Activated T-helper 2 cell treated with anti-CD3 and anti-CD28 coated beads, Interferon-gamma antibody, Interleukin-2, Interleukin-4, amounts not matched to agents 10 μg/mL and 5 μg/mL and 100 μg/mL, durations not matched to agents 14 hours and 24 hours and 36 hours (primary cell): Measurements from ENCODE around the gene BACE1. TPM values are rescaled to one million over a fixed set of nuclear protein-coding genes. Genes with fewer than 3 reads are reported as not detected.

ENCODE experiments used
- DNase-seq: peaks from one replicate; pipeline ENCODE4 v3.0.0; 2021; ENCODE audit warnings: low spot score
- H3K27ac Mint-ChIP-seq: one replicate; pipeline ENCODE4 v1.8.0; 2021; ENCODE audit warnings: mixed read lengths
- H3K27me3 Mint-ChIP-seq: one replicate; pipeline ENCODE4 v1.8.0; 2021; ENCODE audit warnings: low read depth, mixed read lengths
- H3K36me3 Mint-ChIP-seq: one replicate; pipeline ENCODE4 v1.8.0; 2021; ENCODE audit warnings: low read depth, mixed read lengths
- H3K4me1 Mint-ChIP-seq: one replicate; pipeline ENCODE4 v1.8.0; 2021; ENCODE audit warnings: low read depth, mixed read lengths
- H3K4me3 Mint-ChIP-seq: one replicate; pipeline ENCODE4 v1.8.0; 2021; ENCODE audit warnings: low read depth, mild to moderate bottlenecking, moderate library complexity, mixed read lengths
- H3K9me3 Mint-ChIP-seq: one replicate; pipeline ENCODE4 v1.8.0; 2021; ENCODE audit warnings: mixed read lengths
- intact Hi-C: fragments of 100-400 bp; cut with micrococcal nuclease; formaldehyde crosslinking; loops from one replicate; pipeline ENCODE4 v1.15.1; 2023
- total RNA-seq: library from RNA; stranded (reverse); gene quantifications from 2 replicates; pipeline ENCODE4 v1.2.3, GENCODE V29; 2022

The BACE1 gene
- total RNA-seq, 1 donor from 2014 or later = 0.32 TPM

- H3K4me3 Mint-ChIP-seq = no peak overlapping the region
- no peak overlapping the region for H3K27ac Mint-ChIP-seq
- intact Hi-C loops = no loop called here
- no peaks in the 10 kb centered on the region for H3K9me3 Mint-ChIP-seq
- DNase-seq = no peak
- peaks cover 4% of the 10 kb centered on the region for H3K4me1 Mint-ChIP-seq
- no peaks in the 10 kb centered on the region for H3K36me3 Mint-ChIP-seq
- no peaks in the 10 kb centered on the region for H3K27me3 Mint-ChIP-seq
Observed at GRCh38 chr11:117300773-117301172, 15.3 kb downstream of the BACE1 start.

DNA sequence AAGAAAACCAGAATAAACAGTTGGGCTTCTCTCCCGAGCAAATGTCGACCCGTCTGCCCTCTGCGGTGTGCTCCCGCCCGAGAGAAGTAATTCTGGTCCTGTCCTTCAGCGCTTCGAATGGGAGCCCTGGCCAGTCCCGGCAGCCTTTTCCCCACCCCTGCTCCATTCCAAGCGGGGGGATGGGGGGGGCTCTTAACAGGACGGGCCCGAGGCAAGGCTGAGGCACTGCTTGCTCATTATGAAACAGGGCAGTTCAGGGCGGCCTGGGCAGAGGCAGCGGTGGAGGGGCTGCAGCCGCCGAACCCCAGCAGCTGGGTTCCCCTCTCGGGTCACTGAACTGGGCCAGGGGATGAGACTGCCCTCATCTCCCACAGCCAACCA is 15.8 kb downstream of the BACE1 start:
- intact Hi-C loops = no loop called here
- H3K27ac Mint-ChIP-seq = no peak overlapping the region
- H3K9me3 Mint-ChIP-seq = no peaks in the 10 kb centered on the region
- no peak overlapping the region for H3K4me3 Mint-ChIP-seq
- H3K4me1 Mint-ChIP-seq = peaks cover 4% of the 10 kb centered on the region
- DNase-seq = no peak
- no peaks in the 10 kb centered on the region for H3K27me3 Mint-ChIP-seq
- H3K36me3 Mint-ChIP-seq = no peaks in the 10 kb centered on the region

- no peak overlapping the region for H3K4me3 Mint-ChIP-seq
- H3K4me1 Mint-ChIP-seq = peaks cover 4% of the 10 kb centered on the region
- intact Hi-C loops = no loop called here
- no peak overlapping the region for H3K27ac Mint-ChIP-seq
- no peaks in the 10 kb centered on the region for H3K27me3 Mint-ChIP-seq
- H3K9me3 Mint-ChIP-seq = no peaks in the 10 kb centered on the region
- no peak for DNase-seq
- no peaks in the 10 kb centered on the region for H3K36me3 Mint-ChIP-seq
Observed at GRCh38 chr11:117299351-117300282, 16.4 kb downstream of the BACE1 start.

DNA sequence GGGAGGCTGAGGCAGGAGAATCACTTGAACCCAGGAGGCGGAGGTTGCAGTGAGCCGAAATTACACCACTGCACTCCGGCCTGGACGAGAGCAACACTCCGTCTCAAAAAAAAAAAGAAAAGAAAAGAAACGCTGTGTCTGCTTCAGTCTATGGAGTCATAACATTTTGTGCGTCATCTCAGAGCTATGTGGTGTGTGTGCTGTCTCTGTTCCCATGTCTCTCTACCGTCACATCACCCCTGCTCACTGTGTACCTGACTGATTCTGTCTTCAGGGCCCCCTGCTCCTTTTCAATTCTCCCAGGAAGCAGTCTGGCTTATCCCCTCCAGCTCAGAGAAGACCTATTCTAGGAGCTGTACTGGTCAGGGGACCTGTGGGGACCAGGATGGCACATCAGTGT is 17.9 kb downstream of the BACE1 start:
- Mint-ChIP-seq H3K9me3 (no peaks in the 10 kb centered on the region), H3K4me3 (no peak overlapping the region), H3K27ac (no peak overlapping the region), H3K4me1 (peaks cover 4% of the 10 kb centered on the region), H3K27me3 (no peaks in the 10 kb centered on the region), H3K36me3 (no peaks in the 10 kb centered on the region)
- intact Hi-C loops = no loop called here
- DNase-seq = no peak

GRCh38 chr11:117296881-117297280 is 19.2 kb downstream of the BACE1 start:
- no peak overlapping the region for H3K4me3 Mint-ChIP-seq
- H3K27ac Mint-ChIP-seq = no peak overlapping the region
- no peaks in the 10 kb centered on the region for H3K36me3 Mint-ChIP-seq
- peaks cover 4% of the 10 kb centered on the region for H3K4me1 Mint-ChIP-seq
- H3K9me3 Mint-ChIP-seq = no peaks in the 10 kb centered on the region
- no peaks in the 10 kb centered on the region for H3K27me3 Mint-ChIP-seq
- DNase-seq = no peak
- intact Hi-C loops = no loop called here

GRCh38 chr11:117295438-117296137 is 20.5 kb downstream of the BACE1 start:
- Mint-ChIP-seq H3K4me1 (no peaks in the 10 kb centered on the region), H3K9me3 (no peaks in the 10 kb centered on the region), H3K27ac (no peak overlapping the region), H3K36me3 (no peaks in the 10 kb centered on the region), H3K27me3 (no peaks in the 10 kb centered on the region), H3K4me3 (no peak overlapping the region)
- intact Hi-C loops = no loop called here
- no peak for DNase-seq

DNA sequence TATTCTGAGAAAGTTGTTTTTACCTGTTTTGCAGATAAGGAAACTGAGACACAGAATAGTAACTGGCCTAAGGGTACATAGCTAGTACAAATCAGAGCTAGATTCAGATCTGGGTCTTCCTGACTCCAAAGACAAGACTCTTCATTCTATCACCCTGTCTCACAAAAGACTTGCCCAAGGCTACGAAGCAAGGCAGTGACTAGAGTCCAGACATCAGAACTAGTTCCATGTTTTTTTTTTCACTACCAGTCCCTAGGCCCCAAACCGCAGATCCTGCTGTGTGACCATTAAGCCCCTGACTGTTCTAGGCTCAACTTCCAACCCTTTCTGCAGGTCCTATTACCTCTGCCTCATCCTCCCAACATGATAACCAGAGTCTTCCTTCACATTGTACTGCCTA is 23.4 kb downstream of the BACE1 start:
- H3K27me3 Mint-ChIP-seq = no peaks in the 10 kb centered on the region
- DNase-seq = no peak
- intact Hi-C loops = no loop called here
- H3K36me3 Mint-ChIP-seq = no peaks in the 10 kb centered on the region
- H3K27ac Mint-ChIP-seq = no peak overlapping the region
- H3K4me1 Mint-ChIP-seq = peaks cover 4% of the 10 kb centered on the region
- no peak overlapping the region for H3K4me3 Mint-ChIP-seq
- H3K9me3 Mint-ChIP-seq = no peaks in the 10 kb centered on the region

- H3K4me3 Mint-ChIP-seq = no peak within 1 kb of the TSS
- no peak for DNase-seq
- H3K9me3 Mint-ChIP-seq = no peaks in the 10 kb centered on the region
- H3K36me3 Mint-ChIP-seq = peaks cover 6% of the 10 kb centered on the region
- no peak within 1 kb of the TSS for H3K27ac Mint-ChIP-seq
- H3K4me1 Mint-ChIP-seq = peaks cover 4% of the 10 kb centered on the region
- no peaks in the 10 kb centered on the region for H3K27me3 Mint-ChIP-seq
- intact Hi-C loops = no loop called here
Observed at GRCh38 chr11:117290809-117291396, 25.2 kb downstream of the BACE1 start, which contains the start of gene BACE1-AS. TSS of gene BACE1-AS (plus strand) at chr11:117291346.

DNA sequence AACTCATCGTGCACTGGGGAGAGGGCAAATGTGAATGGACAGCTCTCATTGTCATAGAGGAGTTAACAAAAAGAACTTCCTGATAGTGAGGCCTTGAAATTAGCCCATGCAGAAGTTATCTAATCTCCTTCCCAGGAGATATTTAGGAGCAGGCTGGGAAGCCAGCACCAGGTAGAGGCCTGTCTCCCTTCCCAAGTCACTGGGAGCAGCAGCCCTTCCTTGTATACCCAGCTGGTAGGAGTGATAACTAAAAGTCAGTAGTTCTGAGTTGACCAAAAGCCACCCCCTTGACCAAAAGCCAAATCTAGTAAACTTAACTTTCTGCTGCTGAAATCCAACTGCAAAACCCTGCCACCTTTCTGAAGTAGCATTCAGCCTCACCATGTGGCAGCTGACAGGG is 26.3 kb downstream of the BACE1 start:
- Mint-ChIP-seq H3K27ac (no peak overlapping the region), H3K4me3 (no peak overlapping the region), H3K9me3 (no peaks in the 10 kb centered on the region), H3K4me1 (peaks cover 4% of the 10 kb centered on the region), H3K27me3 (no peaks in the 10 kb centered on the region), H3K36me3 (peaks cover 9% of the 10 kb centered on the region)
- no peak for DNase-seq
- intact Hi-C loops = no loop called here

DNA sequence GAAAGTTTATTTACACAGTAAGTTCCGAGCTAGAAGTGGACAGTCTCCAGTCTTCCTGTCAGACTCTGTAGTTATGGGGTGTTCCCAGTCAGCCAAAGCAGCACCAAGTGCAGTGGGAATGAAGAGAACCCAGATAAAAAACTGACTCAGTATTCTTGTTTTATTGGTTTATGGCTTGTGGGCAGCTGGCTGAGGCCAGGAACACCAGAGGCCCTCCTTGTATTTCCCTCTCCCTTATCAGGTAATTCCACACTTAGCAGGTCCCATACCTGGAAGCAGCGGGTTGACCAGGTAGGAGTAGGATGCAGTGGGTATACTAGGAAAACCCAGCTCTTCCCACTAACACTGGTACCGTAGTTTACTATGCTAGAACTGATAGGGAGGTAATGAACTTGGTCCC is 28.4 kb downstream of the BACE1 start:
- Mint-ChIP-seq H3K4me3 (no peak overlapping the region), H3K27ac (no peak overlapping the region), H3K36me3 (peaks cover 21% of the 10 kb centered on the region), H3K27me3 (no peaks in the 10 kb centered on the region), H3K4me1 (peaks cover 4% of the 10 kb centered on the region), H3K9me3 (no peaks in the 10 kb centered on the region)
- DNase-seq = no peak
- intact Hi-C loops = no loop called here

DNA sequence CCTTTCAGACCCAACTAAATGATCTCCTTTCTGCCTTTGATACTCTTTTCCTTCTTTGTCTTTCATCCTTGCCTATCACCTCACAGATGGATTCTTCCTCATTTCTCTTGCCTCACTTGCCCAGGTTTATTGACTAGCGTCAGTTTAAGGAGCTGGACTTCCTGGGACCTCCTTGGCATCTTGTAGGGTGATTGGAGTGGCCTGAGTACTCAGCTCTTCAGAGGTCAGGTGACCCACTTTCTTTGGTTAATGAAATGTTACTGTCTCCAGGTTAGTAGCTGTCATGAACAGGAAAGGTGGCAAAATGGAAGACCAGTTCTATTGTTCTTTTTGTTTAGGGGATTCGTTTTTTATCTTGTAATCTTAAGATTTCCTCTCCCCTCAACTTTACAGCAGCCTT is 29.5 kb downstream of the BACE1 start:
- peaks cover 4% of the 10 kb centered on the region for H3K4me1 Mint-ChIP-seq
- intact Hi-C loops = no loop called here
- H3K4me3 Mint-ChIP-seq = no peak overlapping the region
- H3K9me3 Mint-ChIP-seq = no peaks in the 10 kb centered on the region
- no peaks in the 10 kb centered on the region for H3K27me3 Mint-ChIP-seq
- H3K36me3 Mint-ChIP-seq = peaks cover 32% of the 10 kb centered on the region
- DNase-seq = no peak
- no peak overlapping the region for H3K27ac Mint-ChIP-seq

DNA sequence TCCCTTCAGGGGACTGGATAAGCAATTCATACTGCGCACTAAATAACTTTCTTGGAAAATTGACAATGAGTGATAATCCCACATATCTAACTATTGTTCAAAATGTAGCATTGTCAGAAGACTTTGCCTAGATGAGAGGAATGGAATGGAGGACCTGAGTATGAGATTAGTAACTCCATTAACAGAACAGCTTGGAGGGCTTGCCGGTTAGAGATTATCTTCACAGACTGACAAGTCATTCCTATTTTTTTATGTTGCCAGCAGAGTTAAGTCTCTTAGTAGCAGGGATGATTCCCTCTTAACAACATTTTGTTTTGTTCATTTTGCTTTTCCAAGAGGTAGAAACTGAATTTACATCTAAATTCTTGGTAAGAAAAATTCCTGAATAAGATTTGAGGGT is 32.0 kb downstream of the BACE1 start:
- DNase-seq = no peak
- H3K4me1 Mint-ChIP-seq = peaks cover 16% of the 10 kb centered on the region
- no peaks in the 10 kb centered on the region for H3K27me3 Mint-ChIP-seq
- no peaks in the 10 kb centered on the region for H3K9me3 Mint-ChIP-seq
- intact Hi-C loops = no loop called here
- H3K36me3 Mint-ChIP-seq = peaks cover 32% of the 10 kb centered on the region
- no peak overlapping the region for H3K27ac Mint-ChIP-seq
- no peak overlapping the region for H3K4me3 Mint-ChIP-seq

DNA sequence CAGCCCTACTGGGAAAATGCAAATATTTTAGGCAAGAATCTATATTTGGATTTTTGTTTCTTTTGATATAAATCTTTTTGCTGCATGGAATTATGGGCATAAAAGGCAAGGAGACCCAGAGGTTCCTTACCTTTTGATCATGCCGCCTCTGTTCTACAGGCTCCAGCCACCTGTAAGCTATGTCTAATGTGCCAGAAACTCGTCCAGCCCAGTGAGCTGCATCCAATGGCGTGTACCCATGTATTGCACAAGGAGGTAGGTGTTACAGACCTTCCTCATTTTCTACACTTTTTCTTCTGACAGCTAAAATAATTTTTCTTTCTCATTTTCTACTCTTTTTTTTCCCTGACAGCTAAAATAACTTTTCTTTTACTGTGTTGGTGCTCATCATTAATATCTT is 33.1 kb downstream of the BACE1 start:
- H3K4me1 Mint-ChIP-seq = peaks cover 13% of the 10 kb centered on the region
- no peak overlapping the region for H3K27ac Mint-ChIP-seq
- H3K4me3 Mint-ChIP-seq = no peak overlapping the region
- H3K9me3 Mint-ChIP-seq = no peaks in the 10 kb centered on the region
- peaks cover 32% of the 10 kb centered on the region for H3K36me3 Mint-ChIP-seq
- H3K27me3 Mint-ChIP-seq = no peaks in the 10 kb centered on the region
- intact Hi-C loops = no loop called here
- DNase-seq = no peak
